Measurements from ENCODE around the gene PLOD1. TPM values are rescaled to one million over a fixed set of nuclear protein-coding genes. Genes with fewer than 3 reads are reported as not detected.
"Not testable (repeated sequence)": the region's sequence is repeated elsewhere in the genome, so short reads cannot be mapped to it uniquely, and the experiment has no call there.

Gene PLOD1
- polyA plus RNA-seq, 4 donors = 26.7 to 74.4 (median 43.2) TPM

GRCh38 chr1:11906870-11907269, 27.6 kb upstream of the PLOD1 start:
- no peak for FAIRE-seq
- no peaks in the 10 kb centered on the region for H3K36me3 ChIP-seq (ENCODE audit: control insufficient read depth in 3 of 3, insufficient read depth in 2 of 3, low read depth in 1 of 3, low read length in 3 of 3)
- peaks cover 0 to 3% (median 0%) of the 10 kb centered on the region in 3 donors for H3K4me1 ChIP-seq (ENCODE audit: control insufficient read depth in 3 of 3, insufficient read depth in 2 of 3, low read depth in 1 of 3, low read length in 2 of 3)
- H3K27me3 ChIP-seq (ENCODE audit: control insufficient read depth in 3 of 3, insufficient read depth in 3 of 3, low read length in 3 of 3) = no peaks in the 10 kb centered on the region
- DNase-seq = no peak
- H3K27ac ChIP-seq (ENCODE audit: low read depth in 1 of 3, low read length in 2 of 3) = no peak overlapping the region
- peaks cover 0 to 3% of the 10 kb centered on the region in 2 donors for H3K9me3 ChIP-seq (ENCODE audit: control insufficient read depth in 2 of 2, insufficient read depth in 1 of 2, low read depth in 1 of 2, low read length in 1 of 2)
- WGBS, 3 donors = 77 to 90% (median 82%) methylated on average over 10 of the region's 10 CpGs
- H3K4me3 ChIP-seq (ENCODE audit: low read depth in 1 of 3, low read length in 3 of 3) = no peak overlapping the region

GRCh38 chr1:11907275-11908094, 27.0 kb upstream of the PLOD1 start:
- peak overlapping the region; percentile 85 to 100 (median 88) for H3K27ac ChIP-seq (ENCODE audit: low read depth in 1 of 3, low read length in 2 of 3)
- peaks cover 0 to 3% (median 0%) of the 10 kb centered on the region in 3 donors for H3K36me3 ChIP-seq (ENCODE audit: control insufficient read depth in 3 of 3, insufficient read depth in 2 of 3, low read depth in 1 of 3, low read length in 3 of 3)
- peaks cover 0 to 3% of the 10 kb centered on the region in 2 donors for H3K9me3 ChIP-seq (ENCODE audit: control insufficient read depth in 2 of 2, insufficient read depth in 1 of 2, low read depth in 1 of 2, low read length in 1 of 2)
- H3K27me3 ChIP-seq (ENCODE audit: control insufficient read depth in 3 of 3, insufficient read depth in 3 of 3, low read length in 3 of 3) = no peaks in the 10 kb centered on the region
- WGBS, 3 donors = 9 to 14% (median 11%) methylated on average over 19 of the region's 19 CpGs
- H3K4me1 ChIP-seq (ENCODE audit: control insufficient read depth in 3 of 3, insufficient read depth in 2 of 3, low read depth in 1 of 3, low read length in 2 of 3) = peaks cover 0 to 3% (median 1%) of the 10 kb centered on the region in 3 donors
- peak; percentile 95 to 96 for DNase-seq
- H3K4me3 ChIP-seq (ENCODE audit: low read depth in 1 of 3, low read length in 3 of 3) = no peak overlapping the region
- FAIRE-seq = no peak

GRCh38 chr1:11908095-11908675, 26.3 kb upstream of the PLOD1 start:
- Histone ChIP-seq H3K27me3 (ENCODE audit: control insufficient read depth in 3 of 3, insufficient read depth in 3 of 3, low read length in 3 of 3) (no peaks in the 10 kb centered on the region), H3K36me3 (ENCODE audit: control insufficient read depth in 3 of 3, insufficient read depth in 2 of 3, low read depth in 1 of 3, low read length in 3 of 3) (peaks cover 0 to 3% (median 0%) of the 10 kb centered on the region in 3 donors), H3K27ac (ENCODE audit: low read depth in 1 of 3, low read length in 2 of 3) (peak overlapping the region; percentile 85 to 100 (median 96)), H3K4me1 (ENCODE audit: control insufficient read depth in 3 of 3, insufficient read depth in 2 of 3, low read depth in 1 of 3, low read length in 2 of 3) (peaks cover 0 to 3% (median 1%) of the 10 kb centered on the region in 3 donors), H3K9me3 (ENCODE audit: control insufficient read depth in 2 of 2, insufficient read depth in 1 of 2, low read depth in 1 of 2, low read length in 1 of 2) (peaks cover 0 to 3% of the 10 kb centered on the region in 2 donors), H3K4me3 (ENCODE audit: low read depth in 1 of 3, low read length in 3 of 3) (peak overlapping the region; percentile 39 to 72 (median 63))
- FAIRE-seq = no peak
- WGBS, 3 donors = 0% methylated on average over 24 of the region's 24 CpGs
- DNase-seq = peak; percentile 89 to 96

GRCh38 chr1:11910914-11911228, 23.6 kb upstream of the PLOD1 start:
- DNase-seq; H3K4me3 ChIP-seq (ENCODE audit: low read depth in 1 of 3, low read length in 3 of 3); H3K9me3 ChIP-seq (ENCODE audit: control insufficient read depth in 2 of 2, insufficient read depth in 1 of 2, low read depth in 1 of 2, low read length in 1 of 2); FAIRE-seq; H3K27me3 ChIP-seq (ENCODE audit: control insufficient read depth in 3 of 3, insufficient read depth in 3 of 3, low read length in 3 of 3); H3K36me3 ChIP-seq (ENCODE audit: control insufficient read depth in 3 of 3, insufficient read depth in 2 of 3, low read depth in 1 of 3, low read length in 3 of 3); H3K4me1 ChIP-seq (ENCODE audit: control insufficient read depth in 3 of 3, insufficient read depth in 2 of 3, low read depth in 1 of 3, low read length in 2 of 3); H3K27ac ChIP-seq (ENCODE audit: low read depth in 1 of 3, low read length in 2 of 3): not testable (repeated sequence)
- 68 to 72% (median 69%) methylated on average over 6 of the region's 6 CpGs for WGBS, 3 donors

GRCh38 chr1:11912000-11912399, 22.5 kb upstream of the PLOD1 start:
- WGBS, 3 donors = 82 to 86% (median 85%) methylated on average over 7 of the region's 7 CpGs
- no peak overlapping the region for H3K4me3 ChIP-seq (ENCODE audit: low read depth in 1 of 3, low read length in 3 of 3)
- H3K4me1 ChIP-seq (ENCODE audit: control insufficient read depth in 3 of 3, insufficient read depth in 2 of 3, low read depth in 1 of 3, low read length in 2 of 3) = peaks cover 0 to 3% (median 1%) of the 10 kb centered on the region in 3 donors
- FAIRE-seq (no peak), DNase-seq (no peak)
- H3K36me3 ChIP-seq (ENCODE audit: control insufficient read depth in 3 of 3, insufficient read depth in 2 of 3, low read depth in 1 of 3, low read length in 3 of 3) = peaks cover 0 to 10% (median 0%) of the 10 kb centered on the region in 3 donors
- no peaks in the 10 kb centered on the region for H3K9me3 ChIP-seq (ENCODE audit: control insufficient read depth in 2 of 2, insufficient read depth in 1 of 2, low read depth in 1 of 2, low read length in 1 of 2)
- no peak overlapping the region for H3K27ac ChIP-seq (ENCODE audit: low read depth in 1 of 3, low read length in 2 of 3)
- no peaks in the 10 kb centered on the region for H3K27me3 ChIP-seq (ENCODE audit: control insufficient read depth in 3 of 3, insufficient read depth in 3 of 3, low read length in 3 of 3)

- not testable (repeated sequence) for H3K9me3 ChIP-seq (ENCODE audit: control insufficient read depth in 2 of 2, insufficient read depth in 1 of 2, low read depth in 1 of 2, low read length in 1 of 2); H3K4me3 ChIP-seq (ENCODE audit: low read depth in 1 of 3, low read length in 3 of 3); H3K27ac ChIP-seq (ENCODE audit: low read depth in 1 of 3, low read length in 2 of 3); H3K27me3 ChIP-seq (ENCODE audit: control insufficient read depth in 3 of 3, insufficient read depth in 3 of 3, low read length in 3 of 3); FAIRE-seq; H3K4me1 ChIP-seq (ENCODE audit: control insufficient read depth in 3 of 3, insufficient read depth in 2 of 3, low read depth in 1 of 3, low read length in 2 of 3)
- DNase-seq = peak in 1 of 2 donors; percentile 24
- WGBS, 3 donors = 43 to 65% (median 55%) methylated on average over 21 of the region's 21 CpGs
- peaks cover 0 to 11% (median 0%) of the 10 kb centered on the region in 3 donors for H3K36me3 ChIP-seq (ENCODE audit: control insufficient read depth in 3 of 3, insufficient read depth in 2 of 3, low read depth in 1 of 3, low read length in 3 of 3)
Observed at GRCh38 chr1:11912482-11913216, 21.9 kb upstream of the PLOD1 start.

GRCh38 chr1:11913291-11913690, 21.2 kb upstream of the PLOD1 start:
- FAIRE-seq = no peak
- Histone ChIP-seq H3K27me3 (ENCODE audit: control insufficient read depth in 3 of 3, insufficient read depth in 3 of 3, low read length in 3 of 3) (no peaks in the 10 kb centered on the region), H3K27ac (ENCODE audit: low read depth in 1 of 3, low read length in 2 of 3) (no peak overlapping the region), H3K4me1 (ENCODE audit: control insufficient read depth in 3 of 3, insufficient read depth in 2 of 3, low read depth in 1 of 3, low read length in 2 of 3) (peaks cover 0 to 2% (median 1%) of the 10 kb centered on the region in 3 donors), H3K4me3 (ENCODE audit: low read depth in 1 of 3, low read length in 3 of 3) (no peak overlapping the region), H3K9me3 (ENCODE audit: control insufficient read depth in 2 of 2, insufficient read depth in 1 of 2, low read depth in 1 of 2, low read length in 1 of 2) (no peaks in the 10 kb centered on the region), H3K36me3 (ENCODE audit: control insufficient read depth in 3 of 3, insufficient read depth in 2 of 3, low read depth in 1 of 3, low read length in 3 of 3) (peaks cover 0 to 15% (median 0%) of the 10 kb centered on the region in 3 donors)
- 27 to 50% (median 35%) methylated on average over 11 of the region's 11 CpGs for WGBS, 3 donors
- peak in 1 of 2 donors; percentile 52 for DNase-seq

- DNase-seq (no peak), FAIRE-seq (no peak)
- Histone ChIP-seq H3K4me1 (ENCODE audit: control insufficient read depth in 3 of 3, insufficient read depth in 2 of 3, low read depth in 1 of 3, low read length in 2 of 3) (peaks cover 0 to 1% (median under 1%) of the 10 kb centered on the region in 3 donors), H3K27me3 (ENCODE audit: control insufficient read depth in 3 of 3, insufficient read depth in 3 of 3, low read length in 3 of 3) (no peaks in the 10 kb centered on the region), H3K4me3 (ENCODE audit: low read depth in 1 of 3, low read length in 3 of 3) (no peak overlapping the region), H3K36me3 (ENCODE audit: control insufficient read depth in 3 of 3, insufficient read depth in 2 of 3, low read depth in 1 of 3, low read length in 3 of 3) (peaks cover 0 to 22% (median under 1%) of the 10 kb centered on the region in 3 donors), H3K9me3 (ENCODE audit: control insufficient read depth in 2 of 2, insufficient read depth in 1 of 2, low read depth in 1 of 2, low read length in 1 of 2) (no peaks in the 10 kb centered on the region), H3K27ac (ENCODE audit: low read depth in 1 of 3, low read length in 2 of 3) (no peak overlapping the region)
- 59 to 96% (median 81%) methylated on average over 1 of the region's 1 CpG for WGBS, 3 donors
Observed at GRCh38 chr1:11914024-11914423, 20.5 kb upstream of the PLOD1 start.

Data from small intestine (tissue), 7 donors.